GM12878 (cell line): ENCODE measurements around the gene GALE.

Source experiments
- BMI1 ChIP-seq: fragments of 450-650 bp; IDR thresholded peaks from 2 replicates; pipeline ENCODE4 v1.6.1; 2016; ENCODE audit warnings: mild to moderate bottlenecking, moderate library complexity, borderline replicate concordance
- CTCF ChIP-seq, 3 experiments: IDR thresholded peaks in 2 of 3; conservative IDR thresholded peaks in 1 of 3; 2 replicates each; pipeline ENCODE4 v1.5.1; 2011; ENCODE audit warnings: low read depth in 3 of 3, low read length in 3 of 3, mild to moderate bottlenecking in 3 of 3, control low read depth in 2 of 3, moderate library complexity in 2 of 3, inconsistent platforms in 1 of 3, mixed read lengths in 1 of 3; ENCODE audit not compliant: control insufficient read depth in 2 of 3, insufficient read depth in 1 of 3; ENCODE audit errors: extremely low read depth in 1 of 3
- EP300 ChIP-seq, 2 experiments: fragments of 150-350 bp in 1 of 2; IDR thresholded peaks; 2 replicates each; pipeline ENCODE4 v1.6.1; 2011 to 2012; ENCODE audit warnings: low read depth in 2 of 2, low read length in 2 of 2, borderline replicate concordance in 1 of 2, improper control_type of control experiment in 1 of 2, inconsistent platforms in 1 of 2; ENCODE audit not compliant: control insufficient read depth in 1 of 2
- EZH2 ChIP-seq: IDR thresholded peaks from 2 replicates; pipeline ENCODE4 v1.6.1; 2012; ENCODE audit warnings: low read depth, mild to moderate bottlenecking, control low read depth, inconsistent platforms, low read length, borderline replicate concordance; ENCODE audit not compliant: control insufficient read depth
- JUND ChIP-seq: IDR thresholded peaks from 2 replicates; pipeline ENCODE4 v1.6.1; 2012; ENCODE audit warnings: low read depth, mild to moderate bottlenecking, low read length, improper control_type of control experiment, moderate library complexity
- PML ChIP-seq: IDR thresholded peaks from 2 replicates; pipeline ENCODE4 v1.6.1; 2012; ENCODE audit warnings: low read length, inconsistent platforms
- POLR2A ChIP-seq: IDR thresholded peaks from 2 replicates; pipeline ENCODE4 v1.6.1; 2011; ENCODE audit warnings: low read depth, mild to moderate bottlenecking, low read length
- RAD21 ChIP-seq: IDR thresholded peaks from 2 replicates; pipeline ENCODE4 v1.6.1; 2011; ENCODE audit warnings: mild to moderate bottlenecking, low read depth, low read length, moderate library complexity; ENCODE audit not compliant: insufficient read depth
- TCF12 ChIP-seq: IDR thresholded peaks from 2 replicates; pipeline ENCODE4 v1.6.1; 2011; ENCODE audit warnings: low read depth, mild to moderate bottlenecking, low read length
- USF2 ChIP-seq: IDR thresholded peaks from 2 replicates; pipeline ENCODE4 v1.6.1; 2011; ENCODE audit warnings: low read depth, low read length, improper control_type of control experiment, borderline replicate concordance
- YY1 ChIP-seq: IDR thresholded peaks from 2 replicates; pipeline ENCODE4 v1.6.1; 2011; ENCODE audit warnings: low read depth, mild to moderate bottlenecking, low read length
- ZNF274 ChIP-seq: IDR thresholded peaks from one replicate; pipeline ENCODE4 v1.8.0; 2011; ENCODE audit not compliant: insufficient read length, insufficient read depth
- ZSCAN29 ChIP-seq: fragments of 450-650 bp; IDR thresholded peaks from 2 replicates; pipeline ENCODE4 v1.6.1; 2017; ENCODE audit warnings: mild to moderate bottlenecking, moderate library complexity

GRCh38 chr1:23836037-23836436 lies 35.5 kb upstream of the GALE start:
- TF ChIP-seq EP300 (IDR thresholded peaks at IDR 0.05; ENCODE audit: borderline replicate concordance in 1 of 2, control insufficient read depth in 1 of 2, low read depth in 2 of 2, low read length in 2 of 2) (no peak), PML (no peak), YY1 (no peak), ZSCAN29 (no peak), CTCF (IDR thresholded peaks at IDR 0.05 in 2 of 3, conservative IDR thresholded peaks at IDR 0.05 in 1 of 3; ENCODE audit: control insufficient read depth in 2 of 3, extremely low read depth in 1 of 3, insufficient read depth in 1 of 3, low read depth in 3 of 3, low read length in 3 of 3) (no peak), RAD21 (no peak), ZNF274 (no peak), EZH2 (no peak), TCF12 (no peak), USF2 (no peak), POLR2A (no peak), JUND (no peak), BMI1 (no peak)
